ENCODE data around the gene METTL2A.
"Not testable (repeated sequence)": the region's sequence is repeated elsewhere in the genome, so short reads cannot be mapped to it uniquely, and the experiment has no call there.

GRCh38 chr17:62477718-62478408, 54.2 kb downstream of the METTL2A start:
- not testable (repeated sequence) for TF ChIP-seq POLR2A (IDR thresholded peaks at IDR 0.05; ENCODE audit: low read depth, low read length); POLR2AphosphoS5 (IDR thresholded peaks at IDR 0.05; ENCODE audit: low read depth, low read length); TAF1 (IDR thresholded peaks at IDR 0.05; ENCODE audit: borderline replicate concordance, low read depth, low read length)
